Measurements from ENCODE around the gene IGF2R.
"Not testable (repeated sequence)": the region's sequence is repeated elsewhere in the genome, so short reads cannot be mapped to it uniquely, and the experiment has no call there.

Gene IGF2R

DNA sequence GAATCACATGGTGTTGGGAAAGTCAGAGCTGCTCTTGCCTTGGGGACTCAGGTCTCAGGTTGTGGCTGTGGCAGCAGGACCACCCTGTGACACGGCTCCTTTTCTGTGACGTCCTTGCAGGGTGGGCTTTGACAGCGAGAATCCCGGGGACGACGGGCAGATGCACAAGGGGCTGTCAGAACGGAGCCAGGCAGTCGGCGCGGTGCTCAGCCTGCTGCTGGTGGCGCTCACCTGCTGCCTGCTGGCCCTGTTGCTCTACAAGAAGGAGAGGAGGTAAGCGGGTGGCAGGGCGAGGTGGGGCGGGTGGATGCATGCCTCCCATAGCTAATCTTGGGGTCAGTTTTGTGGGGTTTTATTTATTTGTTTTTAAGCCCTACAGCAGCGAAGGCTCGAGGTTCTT is 133.5 kb downstream of the IGF2R start:
- no peak for DNase-seq (ENCODE audit: low spot score)

DNA sequence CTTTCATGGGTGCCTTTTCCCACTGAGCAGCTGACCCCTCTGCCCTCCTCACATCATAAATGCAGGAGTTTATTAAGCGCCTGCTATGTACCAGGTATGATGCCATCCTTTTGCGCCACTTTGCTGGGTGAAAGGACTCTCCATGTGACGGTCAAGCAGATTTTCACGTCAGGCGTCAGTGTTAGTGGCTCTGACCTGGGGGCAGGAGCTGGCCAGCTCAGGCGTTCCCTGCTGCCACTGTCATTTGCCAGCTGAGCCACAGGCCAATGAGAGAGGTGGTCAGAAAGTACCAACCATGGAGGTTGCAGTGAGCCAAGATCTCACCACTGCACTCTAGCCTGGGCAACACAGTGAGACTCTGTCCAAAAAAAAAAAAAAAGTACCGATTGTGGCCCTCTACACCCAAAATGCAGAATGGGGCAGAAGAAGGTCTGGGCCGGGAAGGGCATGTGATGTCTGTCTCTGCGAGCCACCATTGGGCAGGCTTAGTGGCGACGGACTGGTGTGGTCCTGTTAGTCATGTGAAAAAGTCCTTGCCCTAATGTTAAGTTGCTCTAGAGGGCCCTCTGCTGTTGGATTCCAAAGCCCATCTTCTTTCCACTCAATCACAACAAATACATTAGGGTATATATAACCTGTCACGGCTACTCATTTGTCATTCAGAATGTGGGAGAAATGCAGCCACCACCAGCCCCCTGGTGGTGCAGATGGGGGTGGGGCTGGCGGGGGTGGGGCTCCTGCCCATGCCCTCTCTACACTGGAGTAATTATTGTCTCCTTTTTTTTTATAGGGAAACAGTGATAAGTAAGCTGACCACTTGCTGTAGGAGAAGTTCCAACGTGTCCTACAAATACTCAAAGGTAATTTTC is 134.3 kb downstream of the IGF2R start:
- peak; percentile 7 for DNase-seq (ENCODE audit: low spot score)

DNA sequence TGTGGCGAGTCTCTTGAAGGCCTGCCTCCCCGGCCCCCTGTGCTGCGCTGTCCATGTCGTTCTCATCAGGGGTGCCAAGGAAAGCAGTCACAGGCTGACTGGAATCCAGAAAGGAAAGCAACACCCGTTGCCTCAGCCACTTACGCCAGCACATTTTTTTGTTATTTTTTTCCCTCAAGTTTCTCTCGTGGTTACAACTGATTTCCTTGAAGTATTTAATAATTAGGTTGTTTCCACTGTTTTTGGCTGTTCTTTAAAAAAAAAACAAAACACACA is 134.9 kb downstream of the IGF2R start:
- DNase-seq (ENCODE audit: low spot score): no peak

DNA sequence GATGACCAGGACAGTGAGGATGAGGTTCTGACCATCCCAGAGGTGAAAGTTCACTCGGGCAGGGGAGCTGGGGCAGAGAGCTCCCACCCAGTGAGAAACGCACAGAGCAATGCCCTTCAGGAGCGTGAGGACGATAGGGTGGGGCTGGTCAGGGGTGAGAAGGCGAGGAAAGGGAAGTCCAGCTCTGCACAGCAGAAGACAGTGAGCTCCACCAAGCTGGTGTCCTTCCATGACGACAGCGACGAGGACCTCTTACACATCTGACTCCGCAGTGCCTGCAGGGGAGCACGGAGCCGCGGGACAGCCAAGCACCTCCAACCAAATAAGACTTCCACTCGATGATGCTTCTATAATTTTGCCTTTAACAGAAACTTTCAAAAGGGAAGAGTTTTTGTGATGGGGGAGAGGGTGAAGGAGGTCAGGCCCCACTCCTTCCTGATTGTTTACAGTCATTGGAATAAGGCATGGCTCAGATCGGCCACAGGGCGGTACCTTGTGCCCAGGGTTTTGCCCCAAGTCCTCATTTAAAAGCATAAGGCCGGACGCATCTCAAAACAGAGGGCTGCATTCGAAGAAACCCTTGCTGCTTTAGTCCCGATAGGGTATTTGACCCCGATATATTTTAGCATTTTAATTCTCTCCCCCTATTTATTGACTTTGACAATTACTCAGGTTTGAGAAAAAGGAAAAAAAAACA is 136.1 kb downstream of the IGF2R start:
- no peak for DNase-seq (ENCODE audit: low spot score)

DNA sequence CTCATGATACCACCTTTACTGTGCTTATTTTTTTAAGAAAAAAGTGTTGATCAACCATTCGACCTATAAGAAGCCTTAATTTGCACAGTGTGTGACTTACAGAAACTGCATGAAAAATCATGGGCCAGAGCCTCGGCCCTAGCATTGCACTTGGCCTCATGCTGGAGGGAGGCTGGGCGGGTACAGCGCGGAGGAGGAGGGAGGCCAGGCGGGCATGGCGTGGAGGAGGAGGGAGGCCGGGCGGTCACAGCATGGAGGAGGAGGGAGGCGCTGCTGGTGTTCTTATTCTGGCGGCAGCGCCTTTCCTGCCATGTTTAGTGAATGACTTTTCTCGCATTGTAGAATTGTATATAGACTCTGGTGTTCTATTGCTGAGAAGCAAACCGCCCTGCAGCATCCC is 137.1 kb downstream of the IGF2R start:
- no peak for DNase-seq (ENCODE audit: low spot score)

DNA sequence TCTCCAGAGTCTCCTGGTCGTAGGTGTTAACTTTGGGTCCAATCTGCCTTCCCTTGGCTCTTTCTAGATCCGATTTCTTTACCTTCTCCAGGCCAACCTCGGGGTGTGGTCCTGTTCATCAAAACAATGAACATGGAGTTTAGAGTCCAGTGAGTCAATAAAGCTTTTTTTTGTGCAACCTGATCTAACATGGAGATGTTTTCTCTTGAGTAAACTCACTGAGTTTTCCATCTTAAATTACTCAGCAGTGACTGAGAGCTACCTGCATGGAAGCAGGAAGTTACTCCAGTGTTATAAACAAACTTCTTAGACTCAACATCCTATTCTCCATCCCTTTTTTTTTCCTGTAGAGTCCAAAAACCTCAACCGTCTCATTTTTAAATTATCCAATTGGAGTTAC is 137.8 kb downstream of the IGF2R start:
- no peak for DNase-seq (ENCODE audit: low spot score)

DNA sequence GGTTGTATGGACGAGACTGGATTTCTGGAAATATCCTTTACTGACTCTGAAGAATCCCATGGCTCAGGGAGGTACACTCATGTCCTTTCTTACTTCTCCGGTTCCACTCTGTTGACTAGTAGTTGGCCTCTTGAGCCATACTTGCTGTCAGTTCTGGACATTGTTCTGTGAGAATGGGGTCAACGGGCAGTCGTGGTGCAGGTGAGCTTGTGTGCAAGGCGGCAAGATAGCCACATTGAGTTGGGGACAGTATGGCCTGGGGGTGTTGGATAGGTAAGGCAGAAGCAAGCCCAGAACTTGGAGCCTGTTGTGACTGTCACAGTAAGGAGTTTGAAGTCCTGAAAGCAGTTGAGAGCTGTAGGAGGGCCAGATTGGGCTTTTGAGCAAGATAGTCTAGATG is 139.2 kb downstream of the IGF2R start:
- DNase-seq (ENCODE audit: low spot score): no peak

DNA sequence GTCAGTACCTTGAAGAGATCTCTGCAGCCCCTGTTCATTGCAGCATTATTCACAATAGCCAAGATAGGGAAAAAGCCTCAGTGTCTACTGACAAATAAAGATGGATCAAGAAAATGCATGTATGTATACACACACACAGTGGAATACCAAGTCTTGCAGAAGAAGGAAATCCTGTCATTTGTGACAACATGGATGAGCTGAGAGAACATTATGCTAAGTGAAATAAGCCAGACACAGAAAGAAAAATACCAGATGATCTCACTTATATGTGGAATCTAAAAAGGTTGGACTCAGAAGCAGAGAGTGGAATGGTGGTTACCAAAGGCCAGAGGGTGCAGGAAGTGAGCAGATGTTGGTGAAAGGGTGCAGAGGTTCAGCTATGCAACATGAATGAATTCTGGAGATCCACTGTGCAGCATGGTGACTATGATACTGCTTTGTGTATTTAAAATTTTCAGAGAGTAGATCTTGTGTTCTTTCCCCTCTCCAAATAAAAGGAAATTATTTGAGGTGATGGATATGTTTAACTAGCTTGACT is 141.8 kb downstream of the IGF2R start:
- no peak for DNase-seq (ENCODE audit: low spot score)

DNA sequence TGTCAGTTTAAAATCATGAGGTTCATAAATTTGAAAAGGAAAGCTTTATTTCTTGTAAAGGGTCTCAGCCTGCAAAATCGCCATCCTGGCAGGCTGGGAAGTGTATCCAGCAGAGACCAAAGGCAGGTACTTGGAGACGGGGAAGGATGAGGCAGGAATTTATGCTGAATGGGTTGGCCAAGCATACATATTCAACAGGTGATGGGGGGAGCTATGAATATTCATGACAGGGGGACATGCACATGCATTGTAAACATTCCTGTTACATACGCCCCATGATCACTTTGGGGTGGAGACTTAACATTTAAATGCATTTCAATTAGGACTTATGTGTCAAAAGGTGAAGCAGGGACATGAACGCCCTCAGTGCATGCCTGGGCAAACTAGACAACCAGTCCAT is 142.9 kb downstream of the IGF2R start:
- DNase-seq (ENCODE audit: low spot score): no peak

DNA sequence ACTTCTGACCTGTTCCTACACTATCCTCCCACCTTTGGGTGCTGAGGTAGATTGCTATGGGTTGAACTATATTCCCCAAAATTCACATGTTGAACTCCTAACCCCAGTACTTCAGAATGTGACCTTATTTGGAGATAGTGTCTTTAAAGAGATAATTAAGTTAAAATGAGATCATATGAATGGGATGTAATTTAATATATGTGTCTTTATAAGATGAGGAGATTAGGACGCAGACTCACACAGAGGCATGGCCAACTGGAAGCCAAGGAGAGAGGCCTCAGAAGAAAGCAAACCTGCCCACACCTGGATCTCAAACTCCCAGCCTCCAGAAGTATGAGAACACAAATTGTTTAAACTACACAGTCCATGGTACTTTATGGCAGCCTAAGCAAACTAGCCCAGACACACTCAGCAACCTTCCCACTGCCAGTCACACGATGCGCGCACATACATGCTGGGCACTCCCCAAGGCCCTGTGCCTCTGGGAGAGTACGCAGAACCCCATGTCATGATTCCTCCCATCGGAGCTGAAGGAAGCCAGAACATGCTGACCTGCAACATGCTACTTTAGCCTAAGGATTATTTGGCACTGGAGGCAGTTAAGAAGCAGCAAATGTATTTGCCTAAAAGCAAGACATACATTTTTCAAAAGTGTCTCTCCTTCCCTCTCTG is 143.9 kb downstream of the IGF2R start:
- no peak for DNase-seq (ENCODE audit: low spot score)

DNA sequence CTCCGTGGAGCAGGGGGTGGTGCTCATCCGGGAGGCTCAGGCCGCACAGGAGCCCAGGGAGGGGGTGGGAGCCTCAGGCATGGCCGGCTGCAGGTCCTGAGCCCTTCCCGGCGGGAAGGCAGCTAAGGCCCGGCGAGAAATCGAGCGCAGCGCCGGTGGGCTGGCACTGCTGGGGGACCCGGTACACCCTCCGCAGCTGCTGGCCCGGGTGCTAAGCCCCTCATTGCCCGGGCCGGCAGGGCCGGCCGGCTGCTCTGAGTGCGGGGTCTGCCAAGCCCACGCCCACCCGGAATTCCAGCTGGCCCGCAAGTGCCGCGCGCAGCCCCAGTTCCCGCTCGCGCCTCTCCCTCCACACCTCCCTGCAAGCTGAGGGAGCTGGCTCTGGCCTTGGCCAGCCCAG is 145.7 kb downstream of the IGF2R start:
- not testable (repeated sequence) for DNase-seq (ENCODE audit: low spot score)

DNA sequence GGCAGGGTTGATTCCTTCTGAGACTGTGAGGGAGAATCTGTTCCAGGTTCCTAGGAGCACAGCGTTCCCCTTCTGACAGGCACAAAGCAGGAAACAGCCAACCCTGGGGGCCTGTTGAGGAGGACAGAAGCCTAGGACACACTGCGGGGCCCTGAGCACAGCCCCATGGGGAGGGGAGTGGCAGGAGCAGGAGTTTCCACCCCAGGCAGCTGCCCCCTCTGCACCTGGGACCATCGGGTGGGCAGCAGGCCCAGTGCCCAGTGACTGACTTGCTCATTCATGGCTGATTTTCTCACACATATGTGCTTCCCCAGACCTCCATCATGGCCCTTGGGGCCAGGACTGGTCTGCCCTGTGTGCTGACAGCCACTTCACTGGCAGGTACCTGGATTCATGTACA is 146.5 kb downstream of the IGF2R start:
- no peak for DNase-seq (ENCODE audit: low spot score)

DNA sequence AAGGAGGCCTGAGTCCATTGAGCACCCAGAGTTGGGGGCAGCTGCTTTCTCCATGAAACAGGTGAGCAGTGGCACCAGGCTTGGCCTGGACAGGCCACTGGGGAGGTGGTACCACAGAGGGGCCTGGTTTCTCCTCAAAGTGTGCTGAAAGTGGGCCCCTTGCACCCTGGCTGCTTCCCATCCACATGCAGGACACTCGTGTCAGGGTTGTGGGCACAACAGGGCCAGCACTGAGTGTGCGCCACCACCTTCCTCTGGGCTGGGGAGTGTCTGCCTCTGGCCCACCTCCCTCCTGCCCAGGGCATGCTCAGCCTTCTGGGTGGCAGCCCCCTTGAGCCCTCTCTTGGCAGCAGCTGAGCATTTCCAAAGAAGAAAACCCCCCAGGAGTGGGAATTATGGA is 147.5 kb downstream of the IGF2R start:
- no peak for DNase-seq (ENCODE audit: low spot score)

DNA sequence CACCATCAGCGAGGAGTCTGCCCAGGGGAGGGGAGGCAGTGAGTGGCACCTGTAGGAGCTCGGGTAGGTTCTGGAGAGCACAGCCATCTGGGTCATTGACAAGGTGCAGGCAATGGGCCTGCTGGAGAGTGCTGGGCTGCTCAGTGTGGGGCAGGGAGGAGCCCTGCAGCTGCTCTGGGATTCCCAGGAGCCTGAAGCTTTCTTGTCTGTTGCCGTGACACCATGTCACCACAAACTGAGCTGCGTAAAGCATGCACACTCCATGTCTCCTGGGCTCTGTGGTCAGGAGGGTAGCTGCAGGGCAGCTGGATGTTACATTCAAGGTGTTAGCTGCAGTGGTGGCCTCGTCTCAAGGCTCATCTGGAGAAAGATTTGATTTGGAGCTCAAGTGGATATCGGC is 148.3 kb downstream of the IGF2R start:
- no peak for DNase-seq (ENCODE audit: low spot score)

DNA sequence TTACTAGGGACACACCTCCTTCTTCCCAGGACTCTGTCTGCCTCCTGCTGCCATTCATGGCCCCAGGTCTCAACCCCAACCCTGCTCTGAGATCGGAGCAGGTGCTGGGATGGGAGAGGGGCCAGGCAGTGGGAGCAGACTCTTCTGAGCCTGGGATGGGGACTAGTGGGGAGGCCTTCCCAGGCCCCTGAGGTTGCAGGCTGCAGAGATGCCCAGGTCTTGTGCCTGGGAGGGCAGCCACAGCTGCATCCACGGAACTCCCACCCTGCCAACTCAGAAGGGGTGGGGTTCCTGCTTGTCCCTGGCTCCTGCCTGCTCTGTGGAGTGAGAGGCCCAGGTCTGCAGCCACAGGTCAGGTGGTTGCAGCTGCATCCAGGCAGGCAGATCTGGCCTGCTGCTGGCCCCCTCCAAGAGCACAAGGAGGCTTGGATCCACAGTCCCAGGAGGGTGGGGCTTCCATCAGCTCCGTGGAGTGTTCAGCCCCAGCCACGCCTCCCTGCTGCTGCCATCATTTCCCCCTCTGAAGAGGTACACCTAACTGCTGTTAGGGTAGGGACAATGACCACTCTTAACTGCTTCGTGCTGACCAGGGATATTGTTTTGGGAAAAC is 149.8 kb downstream of the IGF2R start:
- no peak for DNase-seq (ENCODE audit: low spot score)

DNA sequence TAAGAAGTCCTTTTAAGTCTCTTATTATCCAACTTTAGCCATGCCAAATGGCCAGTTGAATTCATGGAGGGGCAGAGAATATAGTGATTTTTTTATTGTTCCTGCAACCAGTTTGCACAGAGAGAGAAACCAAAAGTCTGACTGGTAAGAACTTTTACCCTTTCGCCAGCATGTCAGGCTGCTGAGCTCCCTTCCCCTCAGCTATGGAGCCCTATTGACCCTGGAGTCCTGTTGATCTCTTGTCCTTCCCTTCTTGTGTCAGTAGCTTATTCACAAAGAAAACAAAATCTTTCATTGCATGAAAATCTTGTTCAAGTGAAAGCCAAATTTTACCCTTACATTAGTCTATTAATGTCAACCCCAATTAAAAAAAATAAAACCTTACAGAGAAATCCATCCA is 151.2 kb downstream of the IGF2R start:
- no peak for DNase-seq (ENCODE audit: low spot score)

DNA sequence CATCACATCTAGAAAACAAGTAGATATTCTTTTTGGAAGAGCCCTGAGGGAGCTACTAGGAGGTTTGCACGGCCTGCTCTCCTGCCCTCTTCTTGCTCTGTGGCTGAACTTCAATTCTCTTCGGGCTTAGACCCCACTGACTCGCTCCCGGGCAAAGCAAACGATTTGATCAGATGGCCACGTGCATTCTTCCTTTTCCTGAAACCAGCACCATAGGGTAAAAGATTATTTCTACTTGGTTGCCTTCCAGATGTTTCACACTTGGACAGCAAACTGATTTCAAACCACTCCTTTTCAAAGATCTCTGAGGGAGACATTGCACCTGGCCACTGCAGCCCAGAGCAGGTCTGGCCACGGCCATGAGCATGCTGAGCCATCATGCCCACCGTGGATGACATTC is 152.7 kb downstream of the IGF2R start, which contains the start of gene SLC22A1:
Gene SLC22A1 (plus strand): TSS at position 258 of the 400 bp plus-strand sequence. CDS start 121 bp downstream, at position 379.
- no peak for DNase-seq (ENCODE audit: low spot score)

DNA sequence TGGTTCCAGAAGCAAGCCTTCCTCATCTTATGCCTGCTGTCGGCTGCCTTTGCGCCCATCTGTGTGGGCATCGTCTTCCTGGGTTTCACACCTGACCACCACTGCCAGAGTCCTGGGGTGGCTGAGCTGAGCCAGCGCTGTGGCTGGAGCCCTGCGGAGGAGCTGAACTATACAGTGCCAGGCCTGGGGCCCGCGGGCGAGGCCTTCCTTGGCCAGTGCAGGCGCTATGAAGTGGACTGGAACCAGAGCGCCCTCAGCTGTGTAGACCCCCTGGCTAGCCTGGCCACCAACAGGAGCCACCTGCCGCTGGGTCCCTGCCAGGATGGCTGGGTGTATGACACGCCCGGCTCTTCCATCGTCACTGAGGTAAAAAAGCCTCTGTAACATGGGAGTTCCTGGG is 153.1 kb downstream of the IGF2R start:
- DNase-seq (ENCODE audit: low spot score): no peak

DNA sequence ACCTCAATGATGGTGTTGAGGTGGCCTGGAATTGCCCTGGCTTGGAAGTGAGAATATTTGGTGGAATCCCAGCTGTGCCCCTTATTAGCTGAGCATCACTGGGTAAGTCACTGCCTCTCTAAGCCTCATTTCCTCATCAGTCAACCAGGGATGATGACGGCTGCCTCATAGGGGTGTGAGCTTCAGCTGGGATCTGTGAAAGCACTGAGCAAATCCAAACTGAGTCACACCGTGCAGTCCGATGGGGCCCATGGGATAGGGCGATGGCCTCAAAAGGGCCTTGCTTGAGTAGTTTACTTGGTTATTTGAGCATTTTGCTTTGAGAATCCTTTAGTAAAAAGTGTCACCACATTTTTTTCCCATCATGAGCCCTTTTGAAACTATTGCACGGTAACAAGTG is 153.9 kb downstream of the IGF2R start:
- no peak for DNase-seq (ENCODE audit: low spot score)

DNA sequence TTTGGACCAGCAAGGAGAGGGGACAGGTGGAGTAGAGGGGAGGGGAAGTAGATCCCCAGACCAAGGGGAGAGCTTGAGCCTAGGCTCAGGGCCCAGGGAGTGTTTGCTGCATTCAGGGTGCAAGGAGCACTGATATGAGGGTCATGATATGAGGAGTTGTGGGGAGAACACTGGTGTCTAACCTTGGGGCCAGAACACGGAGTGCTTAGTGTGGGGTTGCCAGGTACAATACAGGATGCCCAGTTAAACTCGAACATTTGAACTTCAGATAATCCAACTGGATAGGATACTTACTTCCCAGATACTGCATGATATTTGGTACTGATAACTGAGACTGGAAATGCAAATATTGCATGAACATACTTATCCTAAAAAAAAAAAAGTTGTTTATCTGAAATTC is 155.1 kb downstream of the IGF2R start:
- no peak for DNase-seq (ENCODE audit: low spot score)

DNA sequence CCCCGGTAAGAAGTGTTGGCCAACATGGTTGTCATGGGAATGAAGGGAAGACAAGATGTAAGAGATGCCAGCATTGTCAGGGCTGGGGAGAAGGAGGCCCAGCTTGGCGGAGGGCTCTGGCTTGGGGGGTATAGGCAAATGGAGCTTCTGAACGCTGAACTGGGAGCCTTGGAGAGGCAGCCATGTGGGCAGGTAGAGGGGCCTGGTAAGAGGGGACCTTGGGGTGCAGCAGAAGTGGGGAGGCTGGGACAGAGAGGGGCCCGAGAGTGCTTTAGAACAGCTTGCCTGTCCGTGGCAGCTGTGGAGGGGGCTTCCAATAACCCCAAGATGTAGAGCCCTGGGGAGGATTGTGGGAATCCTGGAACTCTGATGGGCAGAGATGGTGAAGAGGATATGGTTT is 155.7 kb downstream of the IGF2R start:
- DNase-seq (ENCODE audit: low spot score): no peak

DNA sequence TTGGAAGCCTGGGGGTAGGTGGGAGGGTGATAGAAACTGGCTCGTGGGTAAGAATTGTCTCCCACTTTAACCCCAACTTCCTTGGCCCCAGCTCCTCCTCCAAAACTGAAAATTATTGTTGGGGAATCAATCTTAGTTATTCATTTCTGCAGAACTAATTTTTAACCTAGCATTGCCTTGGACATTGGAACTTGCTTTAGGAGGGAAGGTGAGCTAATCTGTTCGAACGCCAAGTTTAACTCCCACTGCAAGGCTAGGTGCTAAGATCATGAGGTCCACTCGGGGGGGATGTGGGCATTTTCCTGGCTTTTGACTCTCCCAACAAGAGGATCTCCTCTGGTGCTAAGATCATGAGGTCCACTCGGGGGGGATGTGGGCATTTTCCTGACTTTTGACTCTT is 156.2 kb downstream of the IGF2R start:
- not testable (repeated sequence) for DNase-seq (ENCODE audit: low spot score)
